GM23338 (cell line): Measurements from ENCODE around the gene ZMYND19. TPM values are rescaled to one million over a fixed set of nuclear protein-coding genes. Genes with fewer than 3 reads are reported as not detected.

ENCODE experiments used
- ATAC-seq: fragments of 200-7000 bp; cut with Tn5 transposase; 3 replicates; pipeline ENCODE4 v1.9.1; 2020
- DNase-seq: peaks from one replicate; pipeline ENCODE4 v3.0.0-alpha.2; 2015; ENCODE audit warnings: low spot score
- H2AFZ ChIP-seq: fragments of 200-600 bp; sonication (generic); 2 replicates; pipeline ENCODE4 v1.8.0; 2016; ENCODE audit warnings: antibody characterized with exemption, mild to moderate bottlenecking, moderate library complexity
- H3F3A ChIP-seq: fragments of 200-600 bp; sonication (generic); replicated peaks from 2 replicates; pipeline ENCODE4 v1.8.0; 2017; ENCODE audit warnings: antibody characterized with exemption, mixed run types, low read depth
- H3K27ac ChIP-seq: fragments of 200-600 bp; sonication (generic); 2 replicates; pipeline ENCODE4 v1.6.1; 2016; ENCODE audit warnings: low read depth
- H3K27me3 ChIP-seq: fragments of 200-600 bp; sonication (generic); 2 replicates; pipeline ENCODE4 v1.8.0; 2016; ENCODE audit warnings: mild to moderate bottlenecking, mixed run types, moderate library complexity; ENCODE audit not compliant: insufficient read depth
- H3K36me3 ChIP-seq: fragments of 200-600 bp; sonication (generic); 2 replicates; pipeline ENCODE4 v1.8.0; 2016; ENCODE audit warnings: mild to moderate bottlenecking; ENCODE audit not compliant: insufficient read depth
- H3K4me1 ChIP-seq: fragments of 200-600 bp; sonication (generic); 2 replicates; pipeline ENCODE4 v1.8.0; 2016; ENCODE audit warnings: mild to moderate bottlenecking, moderate library complexity; ENCODE audit not compliant: insufficient read depth
- H3K4me2 ChIP-seq: fragments of 200-600 bp; sonication (generic); 2 replicates; pipeline ENCODE4 v1.7.1; 2017; ENCODE audit warnings: mixed run types
- H3K4me3 ChIP-seq: fragments of 200-600 bp; sonication (generic); 2 replicates; pipeline ENCODE4 v1.6.1; 2016; ENCODE audit warnings: mixed run types
- H3K79me2 ChIP-seq: fragments of 200-600 bp; sonication (generic); replicated peaks from 2 replicates; pipeline ENCODE4 v1.8.0; 2017; ENCODE audit warnings: mild to moderate bottlenecking; ENCODE audit not compliant: insufficient read depth
- H3K9me2 ChIP-seq: fragments of 200-600 bp; sonication (generic); 2 replicates; pipeline ENCODE4 v1.8.0; 2017; ENCODE audit not compliant: insufficient read depth
- H4K20me1 ChIP-seq: fragments of 200-600 bp; sonication (generic); replicated peaks from 2 replicates; pipeline ENCODE4 v1.8.0; 2017; ENCODE audit warnings: mild to moderate bottlenecking; ENCODE audit not compliant: insufficient read depth
- H3K27ac Mint-ChIP-seq: 2 replicates; pipeline ENCODE4 v1.8.0; 2020; ENCODE audit warnings: inconsistent platforms, mild to moderate bottlenecking, moderate library complexity, mixed read lengths
- H3K27me3 Mint-ChIP-seq: 3 replicates; pipeline ENCODE4 v1.8.0; 2022; ENCODE audit warnings: low read depth, mild to moderate bottlenecking, moderate library complexity, mixed read lengths, inconsistent platforms; ENCODE audit not compliant: insufficient read depth, poor library complexity
- H3K36me3 Mint-ChIP-seq: 3 replicates; pipeline ENCODE4 v1.8.0; 2021; ENCODE audit warnings: low read depth, mild to moderate bottlenecking, inconsistent platforms, moderate library complexity, mixed read lengths
- H3K4me1 Mint-ChIP-seq: 3 replicates; pipeline ENCODE4 v1.8.0; 2020; ENCODE audit warnings: mild to moderate bottlenecking, inconsistent platforms, mixed read lengths
- H3K4me3 Mint-ChIP-seq: 3 replicates; pipeline ENCODE4 v1.8.0; 2021; ENCODE audit warnings: moderate library complexity, mild to moderate bottlenecking, inconsistent platforms, mixed read lengths
- H3K9me3 Mint-ChIP-seq: 3 replicates; pipeline ENCODE4 v1.8.0; 2020; ENCODE audit warnings: moderate library complexity, mild to moderate bottlenecking, inconsistent platforms, mixed read lengths
- CTCF ChIP-seq, 2 experiments: fragments of 200-600 bp in 1 of 2; sonication (generic) in 1 of 2; conservative IDR thresholded peaks; 2 replicates each; pipeline versions ENCODE4 v1.5.1 to v1.6.1; 2016 to 2017; ENCODE audit warnings: antibody characterized with exemption in 2 of 2, low read depth in 2 of 2, mild to moderate bottlenecking in 2 of 2, moderate library complexity in 1 of 2
- ETS1 ChIP-seq: IDR thresholded peaks from 2 replicates; pipeline ENCODE4 v1.6.1; 2016; ENCODE audit warnings: antibody characterized with exemption
- EZH2 ChIP-seq: fragments of 200-600 bp; sonication (generic); IDR thresholded peaks from one replicate; pipeline ENCODE4 v1.8.0; 2017; ENCODE audit warnings: antibody characterized with exemption, mild to moderate bottlenecking, low read depth; ENCODE audit not compliant: unreplicated experiment
- JUNB ChIP-seq: IDR thresholded peaks from one replicate; pipeline ENCODE4 v1.6.1; 2016; ENCODE audit warnings: antibody characterized with exemption; ENCODE audit not compliant: unreplicated experiment
- NANOG ChIP-seq: IDR thresholded peaks from 2 replicates; pipeline ENCODE4 v1.6.1; 2016; ENCODE audit warnings: antibody characterized with exemption, borderline replicate concordance
- POLR2AphosphoS5 ChIP-seq: IDR thresholded peaks from 2 replicates; pipeline ENCODE4 v1.6.1; 2016; ENCODE audit warnings: antibody characterized with exemption, low read depth
- ZNF331 ChIP-seq: fragments of 250-450 bp; sonication (Bioruptor Pico); IDR thresholded peaks from 2 replicates; pipeline ENCODE4 v1.5.0; 2020; ENCODE audit warnings: low read depth, mild to moderate bottlenecking, moderate library complexity
- ZNF462 ChIP-seq: fragments of 250-450 bp; sonication (Bioruptor Pico); IDR thresholded peaks from 2 replicates; pipeline ENCODE4 v1.5.0; 2020; ENCODE audit warnings: mild to moderate bottlenecking, moderate library complexity
- polyA plus RNA-seq: library from polyadenylated mRNA; unstranded; fragments of >200 nt; fragmentation: Nextera tagmentation; extraction: Ambion mirVana; gene quantifications from 2 replicates; pipeline ENCODE4 v1.2.1, GENCODE V29; 2016
- total RNA-seq: library from RNA; depleted of rRNA; stranded (reverse); fragments of >200 nt; shearing (Covaris generic); gene quantifications from 2 replicates; pipeline ENCODE4 v1.2.3, GENCODE V29; 2014

Gene ZMYND19
- total and polyA plus RNA-seq, 2 experiments from 2014 or later = 25.8 to 58.5 TPM

- no peaks in the 10 kb centered on the region for H3K9me3 Mint-ChIP-seq
- Histone ChIP-seq H4K20me1 (peaks cover 5% of the 10 kb centered on the region), H2AFZ (no peak overlapping the region), H3K36me3 (no peaks in the 10 kb centered on the region; the same call in 1 of the 2 replicates), H3K27ac (no peak overlapping the region), H3F3A (0 out of 2 replicates have a peak, but pooled peaks cover 6% of the 10 kb centered on the region), H3K4me2 (no peak overlapping the region), H3K79me2 (peaks cover 7% of the 10 kb centered on the region; the same call in 1 of the 2 replicates), H3K27me3 (no peaks in the 10 kb centered on the region), H3K4me1 (peaks cover 6% of the 10 kb centered on the region; the same call in 1 of the 2 replicates), H3K4me3 (no peak overlapping the region), H3K9me2 (no peaks in the 10 kb centered on the region)
- peaks cover 8% of the 10 kb centered on the region; the same call in 1 of the 3 replicates for H3K36me3 Mint-ChIP-seq
- no peak for DNase-seq
- no peak for ATAC-seq
- H3K27me3 Mint-ChIP-seq = peaks cover 7% of the 10 kb centered on the region
- no peak overlapping the region for H3K27ac Mint-ChIP-seq
- no peak overlapping the region for H3K4me3 Mint-ChIP-seq
- TF ChIP-seq ETS1 = no peak
- TF ChIP-seq NANOG = no peak
- TF ChIP-seq EZH2 = no peak
- TF ChIP-seq POLR2AphosphoS5 = no peak
- no peak for TF ChIP-seq JUNB
- TF ChIP-seq CTCF (conservative IDR thresholded peaks at IDR 0.05; ENCODE audit: low read depth in 2 of 2) = no peak
- no peak for TF ChIP-seq ZNF462 (CRISPR knock-in tag)
- TF ChIP-seq ZNF331 = no peak
- H3K4me1 Mint-ChIP-seq = peaks cover 16% of the 10 kb centered on the region
Measured at GRCh38 chr9:137610944-137611343, 20.6 kb upstream of the ZMYND19 start.
